GM12878 (cell line): ENCODE results near the gene BMI1. TPM values are rescaled to one million over a fixed set of nuclear protein-coding genes. Genes with fewer than 3 reads are reported as not detected.

Experiments used
- CUX1 ChIP-seq: IDR thresholded peaks from 2 replicates; pipeline ENCODE4 v1.6.1; 2012; ENCODE audit warnings: improper control_type of control experiment, low read depth, low read length; ENCODE audit not compliant: insufficient replicate concordance
- ESRRA ChIP-seq: IDR thresholded peaks from 2 replicates; pipeline ENCODE4 v1.6.1; 2012; ENCODE audit warnings: mild to moderate bottlenecking, low read length, improper control_type of control experiment
- KAT2A ChIP-seq: conservative IDR thresholded peaks from 2 replicates; pipeline ENCODE4 v1.6.1; 2011; ENCODE audit warnings: low read depth, low read length; ENCODE audit not compliant: control insufficient read depth
- LARP7 ChIP-seq: fragments of 450-650 bp; IDR thresholded peaks from 2 replicates; pipeline ENCODE4 v1.6.1; 2017; ENCODE audit warnings: mild to moderate bottlenecking
- MTA3 ChIP-seq: IDR thresholded peaks from 2 replicates; pipeline ENCODE4 v1.6.1; 2012; ENCODE audit warnings: low read length, inconsistent platforms, borderline replicate concordance
- NKRF ChIP-seq: fragments of 450-650 bp; conservative IDR thresholded peaks from 2 replicates; pipeline ENCODE4 v1.6.1; 2017; ENCODE audit warnings: mild to moderate bottlenecking, moderate library complexity
- NR2C2 ChIP-seq: IDR thresholded peaks from 2 replicates; pipeline ENCODE4 v1.6.1; 2011; ENCODE audit warnings: borderline replicate concordance, low read depth; ENCODE audit not compliant: control insufficient read depth, insufficient read length
- POLR2AphosphoS2 ChIP-seq: IDR thresholded peaks from 2 replicates; pipeline ENCODE4 v1.6.1; 2011; ENCODE audit warnings: low read depth, mild to moderate bottlenecking, low read length, improper control_type of control experiment, moderate library complexity
- RB1 ChIP-seq: fragments of 450-650 bp; formaldehyde crosslinking; IDR thresholded peaks from 2 replicates; pipeline ENCODE4 v1.6.1; 2017; ENCODE audit warnings: mild to moderate bottlenecking, borderline replicate concordance
- REST ChIP-seq: IDR thresholded peaks from 2 replicates; pipeline ENCODE4 v1.6.1; 2012; ENCODE audit warnings: mild to moderate bottlenecking, low read depth, low read length
- SIN3A ChIP-seq: IDR thresholded peaks from 2 replicates; pipeline ENCODE4 v1.6.1; 2012; ENCODE audit warnings: low read depth, low read length, improper control_type of control experiment
- SIX5 ChIP-seq: IDR thresholded peaks from 2 replicates; pipeline ENCODE4 v1.6.1; 2011; ENCODE audit warnings: mild to moderate bottlenecking, low read depth, low read length, moderate library complexity; ENCODE audit not compliant: severe bottlenecking
- polyA plus RNA-seq, 11 experiments: library from polyadenylated mRNA; depleted of rRNA in 4 of 11; unstranded in 6 of 11; stranded (reverse) in 5 of 11; fragments of >200 nt; fragmentation: Nextera tagmentation in 4 of 11; fragmentation: Illumina TruSeq in 1 of 11; extraction: Ambion mirVana in 4 of 11; extraction: Trizol in 1 of 11; gene quantifications; 1 replicate in 1 of 11; 2 replicates in 10 of 11; pipeline versions ENCODE4 v1.2.1 to v1.2.3, GENCODE V29; 2011 to 2016; ENCODE audit warnings: inconsistent platforms in 2 of 11, missing spikeins in 2 of 11, low read depth in 1 of 11
- total RNA-seq, 4 experiments: library from RNA; depleted of rRNA in 3 of 4; stranded (reverse); fragments of >200 nt in 3 of 4; fragmentation: Illumina TruSeq in 1 of 4; extraction: Trizol in 1 of 4; gene quantifications; 2 replicates each; pipeline versions ENCODE4 v1.2.1 to v1.2.3, GENCODE V29; 2013 to 2021

The BMI1 gene
- total and polyA plus RNA-seq, 10 of the 15 experiments (the other 5 are each of a cell fraction or from before 2014, with no cell fraction given), result 8.0 to 49.7 (median 25.8) TPM

DNA sequence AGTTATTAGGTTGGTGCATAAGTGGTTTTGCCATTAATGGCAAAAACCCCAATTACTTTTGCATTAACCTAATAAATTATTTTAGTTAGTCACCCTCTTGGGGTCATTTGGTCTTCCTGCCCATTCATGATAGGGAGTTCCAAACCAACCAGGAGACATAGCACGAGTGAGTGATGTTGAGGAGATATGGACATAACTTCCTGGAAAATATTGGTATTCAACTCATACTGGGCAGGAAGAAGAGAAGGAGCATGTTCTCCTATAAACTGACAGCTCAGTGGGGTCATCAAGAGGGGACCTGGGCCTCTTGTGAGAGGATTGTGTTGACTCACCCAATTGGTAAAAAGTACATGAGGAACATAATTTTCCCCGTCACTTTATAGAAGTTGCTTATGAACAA is 48.1 kb downstream of the BMI1 start (continued):
- TF ChIP-seq REST, result no peak
- no peak for TF ChIP-seq MTA3
- no peak for TF ChIP-seq ESRRA
- no peak for TF ChIP-seq RB1
- TF ChIP-seq NR2C2, result no peak
- TF ChIP-seq SIX5, result no peak
- no peak for TF ChIP-seq KAT2A
- TF ChIP-seq POLR2AphosphoS2, result no peak
- no peak for TF ChIP-seq CUX1
- TF ChIP-seq NKRF, result no peak
- TF ChIP-seq SIN3A, result no peak
- no peak for TF ChIP-seq LARP7
